COLO668 (cell line): ENCODE measurements around the gene YLPM1.
A peak's percentile ranks its signal among the peaks of the same experiment; 100 is the strongest.

Experiments
- DNase-seq: peaks from one replicate; lab custom pipeline; 2025; ENCODE audit not compliant: unreplicated experiment; lab: John Stamatoyannopoulos, UW

The YLPM1 gene

GRCh38 chr14:74868739-74869138 is 105.6 kb downstream of the YLPM1 start:
- no peak for DNase-seq

- DNase-seq = no peak
Observed at GRCh38 chr14:74871819-74872218, 108.7 kb downstream of the YLPM1 start.

GRCh38 chr14:74875204-74875603 is 112.1 kb downstream of the YLPM1 start:
- no peak for DNase-seq

GRCh38 chr14:74875941-74876913 is 113.1 kb downstream of the YLPM1 start, which contains the start of gene PROX2:
TSS of gene PROX2 (minus strand) at chr14:74876145. CDS start at chr14:74863834, 12,311 bp downstream.
- no peak for DNase-seq

- no peak for DNase-seq
Observed at GRCh38 chr14:74879427-74880182, 116.5 kb downstream of the YLPM1 start.

- DNase-seq = peak; percentile 94
Observed at GRCh38 chr14:74881431-74882102, 118.5 kb downstream of the YLPM1 start, which contains the start of gene DLST. TSS of gene DLST (plus strand) at chr14:74881916. CDS start at chr14:74881954, 38 bp downstream.

- DNase-seq = peak; percentile 68
Observed at GRCh38 chr14:74882103-74882920, 119.2 kb downstream of the YLPM1 start.
